HG03460 (cell line): Measurements from ENCODE around the gene ARHGEF7.

Experiments
- ATAC-seq: cut with Tn5 transposase; IDR thresholded peaks from one replicate; pipeline ENCODE4 v1.9.1; 2021; ENCODE audit not compliant: unreplicated experiment

ARHGEF7 gene

DNA sequence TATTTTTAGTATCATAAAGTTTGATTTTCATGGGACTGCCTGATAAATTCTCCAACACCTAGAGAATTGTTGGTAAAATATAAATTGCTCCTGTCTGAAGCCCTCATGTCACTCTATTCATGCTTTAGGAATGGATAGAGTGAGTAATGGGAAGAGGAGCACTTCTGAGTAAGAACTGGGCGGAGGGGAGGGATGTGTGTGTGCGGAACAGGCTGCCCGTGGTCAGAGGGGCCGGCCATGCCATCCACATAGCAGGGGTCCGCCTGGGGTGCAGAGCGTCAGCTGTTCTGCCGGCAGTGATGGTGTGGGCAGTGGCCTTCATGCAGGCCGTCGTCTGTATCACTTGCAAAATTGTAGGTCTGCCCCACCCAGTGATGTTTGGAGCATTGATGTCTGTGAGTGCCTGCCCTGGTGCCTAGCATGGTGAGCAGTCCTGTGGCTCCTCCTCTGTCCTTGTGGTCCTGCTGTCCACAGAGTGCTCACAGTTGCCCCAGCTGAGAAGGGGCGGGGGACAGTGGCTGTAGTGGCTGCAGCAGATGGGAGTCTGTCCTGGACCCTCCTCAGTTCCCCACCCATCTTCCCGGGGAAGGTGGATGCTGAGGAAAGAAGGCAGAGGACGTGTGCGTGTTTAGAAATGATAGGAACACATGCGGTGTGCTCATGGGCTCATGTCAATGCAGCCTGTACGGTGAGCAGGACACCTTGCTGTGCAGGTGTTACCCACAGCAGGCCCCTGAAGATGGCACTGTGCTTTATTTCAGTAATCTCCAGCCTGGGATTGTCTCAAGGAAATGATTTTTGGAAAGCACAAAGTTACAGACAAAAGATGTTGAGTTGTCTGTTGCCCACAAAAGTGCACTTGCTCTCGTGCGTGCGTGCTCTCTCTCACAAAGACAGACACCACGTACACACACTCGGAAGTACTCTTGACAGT lies 155.9 kb downstream of the ARHGEF7 start:
- ATAC-seq = no peak

DNA sequence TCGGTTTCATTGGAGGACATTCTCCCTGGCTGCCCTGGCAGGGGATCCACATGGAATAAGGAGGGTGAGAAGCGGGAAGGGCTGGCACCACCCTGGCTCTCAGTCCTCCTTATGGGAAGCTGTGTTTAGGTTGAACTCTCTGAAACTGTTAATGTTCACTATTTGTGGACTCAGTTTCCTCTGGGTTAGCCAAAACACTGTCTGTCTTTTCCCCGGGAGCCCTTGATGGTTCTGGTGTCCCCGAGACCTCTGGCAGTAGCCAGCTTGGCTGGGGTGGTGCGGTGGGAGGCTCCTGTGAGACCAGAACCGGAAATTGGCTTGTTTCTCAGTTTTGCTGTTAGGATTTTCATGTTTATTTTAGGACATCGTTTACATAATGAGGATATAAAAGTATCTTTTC lies 157.0 kb downstream of the ARHGEF7 start:
- ATAC-seq = no peak

DNA sequence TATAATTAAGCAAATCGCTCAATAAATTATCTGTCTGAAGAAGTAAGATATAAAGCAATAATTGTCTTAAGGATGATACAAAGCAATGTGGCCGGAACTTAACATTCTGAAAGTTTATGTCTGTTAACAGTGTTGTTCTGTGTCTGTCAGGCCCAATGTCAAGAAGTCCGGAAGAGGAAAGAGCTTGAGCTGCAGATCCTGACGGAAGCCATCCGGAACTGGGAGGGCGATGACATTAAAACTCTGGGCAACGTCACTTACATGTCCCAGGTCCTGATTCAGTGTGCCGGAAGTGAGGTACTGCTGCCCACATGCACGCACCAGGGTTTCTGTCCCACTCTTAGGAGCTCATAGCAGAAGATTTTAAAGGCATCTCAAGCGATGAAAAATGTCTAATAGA lies 160.3 kb downstream of the ARHGEF7 start:
- no peak for ATAC-seq

DNA sequence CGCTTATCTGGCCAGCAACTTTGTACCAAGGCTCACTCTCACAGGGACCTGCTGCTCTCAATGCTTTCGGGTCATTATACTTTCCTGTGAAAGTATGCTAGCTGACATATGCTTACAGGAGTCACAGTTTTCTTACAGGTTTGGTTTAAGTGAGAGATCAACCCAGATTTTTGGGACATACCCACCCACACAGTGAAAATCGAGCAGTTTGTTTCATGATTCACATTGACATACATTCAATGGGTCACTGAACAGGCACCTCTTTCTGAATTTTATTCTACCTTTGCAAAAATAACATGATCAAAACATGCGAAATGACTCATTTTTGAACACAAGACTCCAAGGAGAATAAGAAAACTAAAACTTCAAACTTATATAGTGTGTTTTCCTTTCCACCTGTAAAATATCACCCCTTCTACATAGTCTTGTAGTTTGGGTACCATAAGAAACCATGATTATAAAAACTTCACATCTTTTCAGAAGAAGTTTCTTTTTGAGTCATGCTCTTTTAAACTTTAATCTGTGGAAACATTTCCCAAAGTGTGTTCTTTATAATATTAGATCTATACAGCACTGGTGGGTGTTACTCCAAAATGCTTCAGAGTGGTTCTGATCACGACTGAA lies 161.0 kb downstream of the ARHGEF7 start:
- ATAC-seq = no peak

DNA sequence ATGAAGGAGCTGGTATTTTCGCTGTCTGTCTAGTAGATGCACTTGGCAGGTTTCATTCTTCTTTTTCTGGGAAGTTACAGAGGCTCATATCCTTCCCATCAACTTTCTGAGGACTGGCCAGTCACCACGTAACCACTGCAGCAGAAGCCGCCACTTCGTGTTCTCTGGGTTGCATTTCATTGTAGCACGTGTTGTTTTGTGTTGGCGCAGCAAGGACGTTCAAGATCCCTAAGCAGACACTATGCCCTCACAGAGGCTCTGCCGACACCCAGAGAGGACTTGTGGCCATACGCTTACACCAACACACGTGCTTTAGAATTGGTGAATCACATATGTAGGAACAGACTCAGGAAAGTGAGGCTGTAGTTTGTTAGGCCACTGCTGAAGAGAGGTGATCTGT lies 163.1 kb downstream of the ARHGEF7 start:
- ATAC-seq = no peak

DNA sequence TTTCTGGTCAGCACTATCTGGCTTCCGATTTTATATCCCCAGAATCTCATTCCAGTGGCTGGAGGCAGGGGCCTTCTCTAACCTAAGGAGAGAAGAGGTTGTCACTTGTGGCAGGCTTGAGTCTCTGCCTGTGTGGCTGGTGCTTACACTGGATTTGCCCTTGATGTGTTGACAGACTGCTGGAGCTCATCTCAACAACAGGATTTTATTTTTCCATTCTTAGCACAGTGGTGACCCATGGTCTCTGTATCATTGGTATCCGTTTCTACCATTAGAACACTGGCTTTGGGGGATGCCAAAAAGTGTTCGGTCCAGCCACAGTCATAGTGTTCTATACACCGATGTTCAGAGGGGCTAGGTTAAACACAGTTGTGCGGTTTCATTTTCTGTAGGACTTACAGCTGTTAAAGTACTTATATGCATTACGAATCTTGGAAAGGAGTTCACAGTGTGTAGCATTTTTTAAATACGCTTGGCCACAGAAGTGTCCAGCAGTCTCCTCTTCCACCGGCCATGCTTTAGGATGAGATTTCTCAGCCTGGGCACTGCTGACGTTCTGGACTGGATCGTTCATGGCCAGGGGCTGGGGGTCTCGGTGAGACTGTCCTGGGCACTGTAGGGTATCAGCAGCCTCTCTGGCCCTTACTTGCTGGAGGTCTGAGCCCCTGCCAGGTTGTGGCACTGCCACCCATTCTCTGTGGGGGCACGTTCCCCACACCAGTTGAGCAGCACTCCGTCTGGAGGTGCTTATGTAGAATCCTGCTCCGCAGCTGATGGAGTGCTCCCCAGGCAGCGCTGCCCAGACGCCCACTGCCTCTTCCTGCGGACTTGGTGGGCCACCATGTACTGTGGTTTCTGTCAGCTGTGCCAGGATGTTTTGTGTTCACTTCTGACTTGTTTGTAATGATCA lies 163.9 kb downstream of the ARHGEF7 start:
- no peak for ATAC-seq

DNA sequence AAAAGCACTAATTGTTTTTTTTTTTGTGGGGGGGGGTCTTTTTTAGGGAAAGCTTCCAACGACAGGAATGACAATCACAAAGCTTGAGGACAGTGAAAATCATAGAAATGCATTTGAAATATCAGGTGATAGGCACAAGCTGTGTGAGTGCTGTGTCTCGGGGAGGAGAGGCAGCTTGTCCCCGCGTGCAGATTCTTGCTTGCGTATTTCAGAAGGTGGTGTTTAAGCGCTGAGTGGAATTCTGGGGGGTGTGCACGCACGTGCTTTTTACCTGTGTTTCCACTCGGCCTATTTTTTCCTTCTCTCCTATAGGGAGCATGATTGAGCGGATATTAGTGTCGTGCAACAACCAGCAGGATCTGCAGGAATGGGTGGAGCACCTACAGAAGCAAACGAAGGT lies 165.1 kb downstream of the ARHGEF7 start:
- ATAC-seq = no peak

DNA sequence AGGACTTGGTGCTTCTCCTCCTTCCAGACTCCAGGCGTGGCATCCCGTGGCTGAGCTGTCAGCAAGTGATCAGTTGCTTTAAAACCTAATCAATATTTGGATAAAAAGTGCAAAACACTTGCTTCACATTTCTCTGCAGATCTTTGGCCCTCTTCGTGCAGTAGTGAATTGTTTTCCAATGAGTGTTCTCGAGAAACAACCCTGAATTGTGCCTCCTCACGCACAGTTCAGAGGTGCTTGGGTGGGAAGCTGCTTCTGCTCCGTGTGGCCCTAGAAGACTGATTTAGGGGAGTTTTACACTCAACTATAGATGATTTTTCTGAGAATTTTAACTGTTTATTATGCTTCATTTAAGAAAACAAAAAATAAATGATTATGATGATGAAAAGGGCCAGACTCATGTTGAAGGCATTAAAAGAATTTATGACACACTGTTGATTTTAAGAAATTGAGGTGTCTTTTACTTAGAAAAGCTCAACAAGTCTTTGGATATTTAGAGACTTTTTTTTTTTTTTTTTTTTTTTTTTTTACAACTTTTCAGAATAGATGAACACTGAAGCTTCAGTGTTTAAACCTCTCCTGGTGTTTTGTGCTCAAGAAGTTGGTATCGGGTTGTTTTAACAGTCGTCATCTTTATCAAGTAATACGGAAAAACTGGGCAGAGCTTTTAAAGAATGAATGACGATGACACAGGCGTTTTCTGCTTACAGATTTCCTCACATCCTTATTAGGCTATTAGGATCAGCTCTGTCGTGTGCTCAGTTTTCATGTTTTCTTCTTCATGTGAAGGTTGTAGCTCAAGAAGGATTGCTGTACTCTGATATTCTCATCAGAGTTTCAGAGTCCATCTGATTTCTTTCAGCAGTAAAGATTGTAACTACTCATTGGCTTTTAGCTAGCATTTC lies 165.8 kb downstream of the ARHGEF7 start:
- no peak for ATAC-seq

DNA sequence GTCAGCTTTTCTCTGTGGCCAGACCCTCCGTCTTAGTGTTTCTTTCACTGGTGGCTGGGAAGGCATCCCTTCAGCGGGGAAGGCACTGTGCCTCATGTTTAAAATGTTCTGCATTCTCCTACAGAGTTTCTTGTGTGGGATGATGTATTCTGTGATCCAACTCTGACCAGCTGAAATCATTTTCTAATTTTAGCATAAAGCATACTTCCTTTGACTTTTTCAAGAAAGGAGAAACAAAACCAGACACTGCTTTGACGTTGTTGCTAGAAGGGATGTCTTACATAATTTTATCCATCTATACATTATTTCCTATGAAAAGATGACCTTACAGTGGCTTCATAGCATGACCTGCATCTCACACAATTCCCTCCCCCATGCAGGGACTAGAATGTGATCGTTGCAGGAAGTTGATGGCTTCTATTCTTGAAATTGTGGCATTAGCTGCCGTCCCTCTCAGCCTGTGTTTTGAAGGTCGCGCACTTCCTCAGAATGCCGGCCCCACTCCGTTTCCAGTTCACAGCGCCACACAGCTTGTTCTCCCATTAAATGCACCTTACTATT lies 166.7 kb downstream of the ARHGEF7 start:
- ATAC-seq = no peak

DNA sequence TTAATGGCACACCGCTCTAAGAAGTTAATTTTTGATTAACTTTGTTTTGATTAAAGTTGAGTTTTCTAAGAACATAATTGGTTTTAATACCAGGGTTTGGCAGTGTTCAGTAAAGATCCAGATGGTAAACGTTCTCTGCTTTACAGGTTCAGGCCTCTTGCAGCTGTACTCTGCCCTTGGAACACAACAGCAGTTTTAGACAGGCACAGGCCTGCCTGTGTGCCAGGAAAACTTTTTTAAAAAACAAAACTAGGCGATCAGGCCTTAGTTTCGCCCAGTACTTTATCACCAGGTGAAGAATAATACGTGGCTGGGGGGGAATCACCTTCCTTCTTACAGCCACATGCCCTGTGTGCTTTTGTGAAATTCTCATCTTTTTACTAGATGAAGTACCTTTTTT lies 167.3 kb downstream of the ARHGEF7 start:
- no peak for ATAC-seq

DNA sequence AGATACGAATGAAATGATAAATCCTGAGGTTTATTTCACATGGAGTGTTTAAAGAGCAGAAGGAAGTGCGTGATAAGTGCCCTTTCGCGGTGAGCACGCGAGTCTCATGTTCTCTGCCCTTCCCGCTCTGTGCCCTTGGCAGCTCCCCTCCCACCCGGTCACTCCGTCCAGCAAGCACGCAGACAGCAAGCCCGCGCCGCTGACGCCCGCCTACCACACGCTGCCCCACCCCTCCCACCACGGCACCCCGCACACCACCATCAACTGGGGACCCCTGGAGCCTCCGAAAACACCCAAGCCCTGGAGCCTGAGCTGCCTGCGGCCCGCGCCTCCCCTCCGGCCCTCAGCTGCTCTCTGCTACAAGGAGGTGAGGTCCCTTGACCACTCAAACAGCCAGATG lies 167.9 kb downstream of the ARHGEF7 start:
- no peak for ATAC-seq

DNA sequence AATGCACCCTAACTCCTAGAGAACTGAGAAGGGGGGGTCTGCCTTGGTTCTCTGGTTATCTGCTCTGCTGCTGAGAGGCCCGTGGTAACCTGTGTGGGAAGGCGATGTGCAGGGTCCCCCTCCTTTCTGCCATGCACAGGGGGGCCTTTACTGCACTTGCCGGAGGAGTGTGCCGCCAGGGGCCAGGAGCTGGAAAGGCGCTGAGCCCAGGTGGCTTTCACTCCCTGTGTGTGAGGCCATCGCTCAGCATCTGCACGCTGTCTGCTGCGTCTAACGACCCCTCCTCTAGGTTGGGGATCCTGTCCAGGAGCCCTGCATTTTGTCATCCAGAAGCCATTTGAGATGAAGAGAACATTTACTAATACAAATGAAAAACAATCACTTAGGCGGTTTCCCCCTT lies 168.3 kb downstream of the ARHGEF7 start:
- no peak for ATAC-seq

DNA sequence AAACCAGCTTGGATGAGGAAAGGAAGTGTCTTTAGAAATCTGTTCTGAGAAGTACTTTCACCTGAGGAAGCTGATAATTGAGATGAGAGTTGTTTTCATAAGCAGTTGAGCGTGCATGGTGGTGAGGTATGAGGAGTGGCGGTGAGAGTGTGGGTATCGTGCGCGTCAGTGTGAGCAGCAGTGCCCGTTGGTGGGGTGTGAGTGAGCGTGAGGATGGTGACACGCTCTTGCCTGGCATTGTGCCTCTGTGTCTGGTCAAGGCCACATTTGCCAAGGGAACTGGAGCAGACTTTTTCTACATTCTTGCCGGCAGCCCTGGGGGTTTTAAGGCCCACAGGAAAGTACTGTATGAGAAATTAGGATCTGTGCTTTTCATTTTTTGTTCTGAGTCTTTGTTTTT lies 168.9 kb downstream of the ARHGEF7 start:
- ATAC-seq = no peak

DNA sequence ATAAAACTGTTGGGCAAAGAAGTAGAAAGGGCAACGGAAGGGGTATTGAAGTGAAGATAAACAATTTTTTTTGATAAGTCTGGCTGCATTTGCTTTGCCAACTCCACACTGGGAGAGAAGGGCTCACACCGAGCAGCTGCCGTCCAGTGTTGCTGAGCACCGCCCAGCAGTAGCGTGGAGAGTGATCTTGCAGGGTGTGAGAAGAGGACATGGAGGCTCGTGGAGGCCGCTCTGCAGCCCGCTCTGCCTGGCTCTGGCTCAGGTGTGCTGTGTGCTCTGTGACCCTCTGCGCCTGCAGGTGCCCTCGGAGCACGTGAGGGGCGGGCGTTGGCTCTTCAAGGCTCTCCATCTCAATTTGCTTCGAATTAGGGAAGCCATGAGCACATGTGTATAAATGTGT lies 169.5 kb downstream of the ARHGEF7 start:
- no peak for ATAC-seq

DNA sequence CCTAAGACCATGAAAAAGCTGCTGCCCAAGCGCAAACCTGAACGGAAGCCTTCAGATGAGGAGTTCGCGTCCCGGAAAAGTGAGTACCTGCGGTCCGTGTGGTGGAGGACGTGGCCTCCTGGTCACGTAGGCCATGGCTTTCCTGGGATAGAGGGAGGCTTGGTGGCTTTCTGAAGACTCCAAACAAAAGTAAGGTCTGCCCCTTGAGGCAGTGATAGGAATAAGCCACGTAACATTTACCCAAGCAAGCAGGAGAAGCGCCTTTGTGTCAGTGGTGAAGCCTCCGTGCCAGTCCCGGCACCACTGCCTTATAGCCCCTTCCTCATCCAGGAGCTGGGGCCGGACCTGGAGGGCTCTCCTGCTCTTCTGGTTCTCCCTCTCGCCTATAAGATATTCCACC lies 171.1 kb downstream of the ARHGEF7 start:
- no peak for ATAC-seq

DNA sequence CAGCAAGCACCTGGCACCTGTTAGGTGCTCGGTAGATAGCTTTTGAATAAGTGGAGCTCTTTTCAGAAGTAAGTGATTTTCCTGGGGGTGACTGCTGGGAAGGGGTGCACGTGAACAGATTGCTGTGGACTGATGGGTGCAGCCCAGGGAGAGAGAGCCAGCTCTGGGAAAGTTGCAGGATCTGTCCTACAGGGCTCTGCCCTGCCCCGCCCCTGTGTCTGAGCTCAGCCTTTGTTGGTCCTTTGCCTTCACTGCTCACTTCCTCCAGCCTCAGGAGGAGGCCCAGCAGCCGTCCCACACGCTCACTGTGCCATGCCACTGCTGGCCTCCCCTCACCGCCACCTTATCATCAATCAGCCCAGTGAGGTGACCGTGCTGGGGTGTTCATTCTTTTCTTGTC lies 171.6 kb downstream of the ARHGEF7 start:
- ATAC-seq = no peak

DNA sequence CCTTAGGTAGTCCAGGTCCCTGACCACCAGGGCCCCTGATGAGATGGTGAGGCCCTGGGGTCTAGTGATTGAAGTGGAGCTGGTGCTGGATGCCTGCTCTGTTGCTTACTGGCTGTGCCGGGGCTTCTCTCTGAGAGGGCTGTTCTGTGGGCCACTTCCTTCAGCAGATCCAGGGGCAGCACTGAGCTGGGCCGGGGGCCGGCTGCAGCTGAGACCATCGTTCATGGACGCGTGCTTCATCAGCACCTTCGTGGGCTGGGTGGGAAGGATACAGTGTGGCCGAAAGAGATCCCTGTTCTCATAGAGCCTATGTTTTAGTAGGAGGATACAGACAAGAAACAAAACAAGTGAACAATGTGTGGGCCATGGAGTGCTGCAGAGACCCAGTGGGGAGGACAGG lies 172.1 kb downstream of the ARHGEF7 start:
- no peak for ATAC-seq

DNA sequence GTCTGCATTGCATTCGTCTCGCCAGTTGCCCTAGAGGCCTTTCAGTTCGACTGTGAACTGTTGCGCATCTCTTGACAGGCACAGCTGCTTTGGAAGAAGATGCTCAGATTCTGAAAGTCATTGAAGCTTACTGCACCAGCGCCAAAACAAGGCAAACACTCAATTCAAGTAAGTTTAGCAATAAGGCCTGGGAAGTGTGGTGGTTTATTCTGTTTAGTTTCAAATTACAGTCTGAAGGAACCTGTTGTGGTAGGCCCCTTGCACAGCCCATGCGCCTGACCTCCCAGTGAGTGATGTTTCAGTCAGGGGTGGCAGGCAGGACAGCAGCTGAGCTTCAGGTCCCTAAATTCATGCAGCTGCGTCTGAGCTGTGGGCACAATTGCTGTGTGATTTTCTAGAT lies 173.2 kb downstream of the ARHGEF7 start:
- ATAC-seq = no peak

DNA sequence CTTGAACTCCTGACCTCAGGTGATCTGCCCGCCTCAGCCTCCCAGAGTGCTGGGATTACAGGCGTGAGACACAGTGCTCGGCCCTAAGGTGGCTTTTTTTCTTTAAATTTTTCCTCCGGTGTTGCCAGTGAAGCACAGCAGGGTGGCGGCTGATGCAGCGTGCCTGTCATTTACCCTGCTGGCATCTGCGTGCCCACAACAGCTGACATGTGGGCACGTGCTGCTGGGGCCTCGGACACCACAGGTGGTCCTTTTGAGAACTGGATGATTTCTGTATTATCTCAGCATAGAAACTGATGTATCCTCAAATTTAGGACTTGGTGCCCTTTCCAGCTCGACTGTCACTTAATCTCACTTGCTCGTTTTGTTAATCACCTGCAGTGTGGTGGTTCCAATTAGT lies 174.1 kb downstream of the ARHGEF7 start:
- ATAC-seq = no peak

DNA sequence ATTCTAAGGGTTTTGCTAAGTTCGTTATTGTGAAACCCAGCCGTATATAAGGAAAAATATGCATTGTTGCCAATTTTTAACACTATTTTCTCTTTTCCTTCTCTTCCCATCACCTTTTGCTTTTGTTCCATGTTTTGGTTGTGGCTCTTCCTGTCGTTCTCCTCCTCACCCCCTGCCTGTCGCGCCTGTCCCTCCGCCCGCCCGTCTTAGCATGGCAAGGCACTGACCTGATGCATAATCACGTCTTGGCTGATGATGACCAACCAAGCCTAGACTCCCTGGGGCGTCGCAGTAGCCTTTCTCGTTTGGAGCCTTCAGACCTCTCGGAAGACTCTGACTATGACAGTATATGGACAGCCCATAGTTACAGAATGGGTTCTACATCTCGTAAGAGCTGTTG lies 176.8 kb downstream of the ARHGEF7 start:
- ATAC-seq = no peak
